ENCODE measurements around the gene GFRA1.

GRCh38 chr10:116262678-116263077 is 10.3 kb downstream of the GFRA1 start:
- TF ChIP-seq POLR2A (IDR thresholded peaks at IDR 0.05): no peak
- TF ChIP-seq, protein P1, sequence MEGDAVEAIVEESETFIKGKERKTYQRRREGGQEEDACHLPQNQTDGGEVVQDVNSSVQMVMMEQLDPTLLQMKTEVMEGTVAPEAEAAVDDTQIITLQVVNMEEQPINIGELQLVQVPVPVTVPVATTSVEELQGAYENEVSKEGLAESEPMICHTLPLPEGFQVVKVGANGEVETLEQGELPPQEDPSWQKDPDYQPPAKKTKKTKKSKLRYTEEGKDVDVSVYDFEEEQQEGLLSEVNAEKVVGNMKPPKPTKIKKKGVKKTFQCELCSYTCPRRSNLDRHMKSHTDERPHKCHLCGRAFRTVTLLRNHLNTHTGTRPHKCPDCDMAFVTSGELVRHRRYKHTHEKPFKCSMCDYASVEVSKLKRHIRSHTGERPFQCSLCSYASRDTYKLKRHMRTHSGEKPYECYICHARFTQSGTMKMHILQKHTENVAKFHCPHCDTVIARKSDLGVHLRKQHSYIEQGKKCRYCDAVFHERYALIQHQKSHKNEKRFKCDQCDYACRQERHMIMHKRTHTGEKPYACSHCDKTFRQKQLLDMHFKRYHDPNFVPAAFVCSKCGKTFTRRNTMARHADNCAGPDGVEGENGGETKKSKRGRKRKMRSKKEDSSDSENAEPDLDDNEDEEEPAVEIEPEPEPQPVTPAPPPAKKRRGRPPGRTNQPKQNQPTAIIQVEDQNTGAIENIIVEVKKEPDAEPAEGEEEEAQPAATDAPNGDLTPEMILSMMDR (IDR thresholded peaks at IDR 0.05): no peak
